Ishikawa (cell line): ENCODE results near the gene OR6P1.

Experiments used
- CEBPB ChIP-seq: IDR thresholded peaks from 2 replicates; pipeline ENCODE4 v1.6.1; 2012
- CREB1 ChIP-seq: IDR thresholded peaks from 2 replicates; pipeline ENCODE4 v1.6.1; 2012; ENCODE audit warnings: low read depth
- EGR1 ChIP-seq: IDR thresholded peaks from 2 replicates; pipeline ENCODE4 v1.6.1; 2012
- EP300 ChIP-seq: IDR thresholded peaks from 2 replicates; pipeline ENCODE4 v1.6.1; 2012; ENCODE audit warnings: borderline replicate concordance
- FOXM1 ChIP-seq: IDR thresholded peaks from 2 replicates; pipeline ENCODE4 v1.6.1; 2012; ENCODE audit warnings: low read depth, borderline replicate concordance
- NFIC ChIP-seq: IDR thresholded peaks from 2 replicates; pipeline ENCODE4 v1.6.1; 2012
- RAD21 ChIP-seq: IDR thresholded peaks from 2 replicates; pipeline ENCODE4 v1.6.1; 2012; ENCODE audit warnings: low read depth
- TAF1 ChIP-seq: IDR thresholded peaks from 2 replicates; pipeline ENCODE4 v1.6.1; 2012; ENCODE audit warnings: low read depth, mild to moderate bottlenecking
- TCF12 ChIP-seq: IDR thresholded peaks from 2 replicates; pipeline ENCODE4 v1.6.1; 2012; ENCODE audit warnings: low read depth
- TEAD4 ChIP-seq: IDR thresholded peaks from 2 replicates; pipeline ENCODE4 v1.6.1; 2012
- YY1 ChIP-seq: IDR thresholded peaks from 2 replicates; pipeline ENCODE4 v1.6.1; 2012; ENCODE audit warnings: low read depth
- ZBTB7A ChIP-seq: IDR thresholded peaks from 2 replicates; pipeline ENCODE4 v1.6.1; 2012; ENCODE audit warnings: low read depth
- TF ChIP-seq, protein P1 (sequence below): IDR thresholded peaks from 2 replicates; pipeline ENCODE4 v1.6.1; 2012
- TF ChIP-seq, protein P2 (sequence below): IDR thresholded peaks from 2 replicates; pipeline ENCODE4 v1.6.1; 2012
- TF ChIP-seq, protein P3 (sequence below): IDR thresholded peaks from 2 replicates; pipeline ENCODE4 v1.6.1; 2012; ENCODE audit warnings: low read depth, mild to moderate bottlenecking

The OR6P1 gene

DNA sequence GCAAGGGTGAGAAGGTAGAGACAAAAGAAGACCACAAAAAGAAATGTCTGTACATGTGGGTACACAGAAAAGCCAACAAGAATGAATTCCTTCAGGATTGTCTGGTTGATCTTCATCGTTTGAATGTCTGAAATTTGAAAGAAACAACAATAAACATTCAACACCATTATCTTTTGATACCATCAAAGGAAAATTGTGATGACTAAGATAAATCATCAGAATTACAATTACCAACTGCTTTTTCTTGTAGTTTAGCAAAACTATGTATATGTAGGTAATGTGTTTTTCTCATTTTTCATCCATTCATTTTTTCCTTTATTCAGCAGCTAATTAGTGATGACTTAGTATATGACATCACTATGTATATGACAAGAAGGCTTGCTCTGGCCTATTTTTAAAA lies 9.4 kb upstream of the OR6P1 start, which contains the start of gene OR10X1:
Gene OR10X1 (minus strand): TSS at position 167 of the 400 bp plus-strand sequence. CDS start 0 bp downstream, at position 167.
- TF ChIP-seq ZBTB7A (no peak), CREB1 (no peak), TAF1 (no peak), RAD21 (no peak), FOXM1 (no peak), YY1 (no peak), NFIC (no peak), CEBPB (no peak), EGR1 (no peak), TEAD4 (no peak), EP300 (no peak), TCF12 (no peak)
- TF ChIP-seq, protein P1, sequence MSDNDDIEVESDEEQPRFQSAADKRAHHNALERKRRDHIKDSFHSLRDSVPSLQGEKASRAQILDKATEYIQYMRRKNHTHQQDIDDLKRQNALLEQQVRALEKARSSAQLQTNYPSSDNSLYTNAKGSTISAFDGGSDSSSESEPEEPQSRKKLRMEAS = no peak
- TF ChIP-seq, protein P2, sequence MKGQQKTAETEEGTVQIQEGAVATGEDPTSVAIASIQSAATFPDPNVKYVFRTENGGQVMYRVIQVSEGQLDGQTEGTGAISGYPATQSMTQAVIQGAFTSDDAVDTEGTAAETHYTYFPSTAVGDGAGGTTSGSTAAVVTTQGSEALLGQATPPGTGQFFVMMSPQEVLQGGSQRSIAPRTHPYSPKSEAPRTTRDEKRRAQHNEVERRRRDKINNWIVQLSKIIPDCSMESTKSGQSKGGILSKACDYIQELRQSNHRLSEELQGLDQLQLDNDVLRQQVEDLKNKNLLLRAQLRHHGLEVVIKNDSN = no peak
- TF ChIP-seq, protein P3, sequence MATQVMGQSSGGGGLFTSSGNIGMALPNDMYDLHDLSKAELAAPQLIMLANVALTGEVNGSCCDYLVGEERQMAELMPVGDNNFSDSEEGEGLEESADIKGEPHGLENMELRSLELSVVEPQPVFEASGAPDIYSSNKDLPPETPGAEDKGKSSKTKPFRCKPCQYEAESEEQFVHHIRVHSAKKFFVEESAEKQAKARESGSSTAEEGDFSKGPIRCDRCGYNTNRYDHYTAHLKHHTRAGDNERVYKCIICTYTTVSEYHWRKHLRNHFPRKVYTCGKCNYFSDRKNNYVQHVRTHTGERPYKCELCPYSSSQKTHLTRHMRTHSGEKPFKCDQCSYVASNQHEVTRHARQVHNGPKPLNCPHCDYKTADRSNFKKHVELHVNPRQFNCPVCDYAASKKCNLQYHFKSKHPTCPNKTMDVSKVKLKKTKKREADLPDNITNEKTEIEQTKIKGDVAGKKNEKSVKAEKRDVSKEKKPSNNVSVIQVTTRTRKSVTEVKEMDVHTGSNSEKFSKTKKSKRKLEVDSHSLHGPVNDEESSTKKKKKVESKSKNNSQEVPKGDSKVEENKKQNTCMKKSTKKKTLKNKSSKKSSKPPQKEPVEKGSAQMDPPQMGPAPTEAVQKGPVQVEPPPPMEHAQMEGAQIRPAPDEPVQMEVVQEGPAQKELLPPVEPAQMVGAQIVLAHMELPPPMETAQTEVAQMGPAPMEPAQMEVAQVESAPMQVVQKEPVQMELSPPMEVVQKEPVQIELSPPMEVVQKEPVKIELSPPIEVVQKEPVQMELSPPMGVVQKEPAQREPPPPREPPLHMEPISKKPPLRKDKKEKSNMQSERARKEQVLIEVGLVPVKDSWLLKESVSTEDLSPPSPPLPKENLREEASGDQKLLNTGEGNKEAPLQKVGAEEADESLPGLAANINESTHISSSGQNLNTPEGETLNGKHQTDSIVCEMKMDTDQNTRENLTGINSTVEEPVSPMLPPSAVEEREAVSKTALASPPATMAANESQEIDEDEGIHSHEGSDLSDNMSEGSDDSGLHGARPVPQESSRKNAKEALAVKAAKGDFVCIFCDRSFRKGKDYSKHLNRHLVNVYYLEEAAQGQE = no peak

DNA sequence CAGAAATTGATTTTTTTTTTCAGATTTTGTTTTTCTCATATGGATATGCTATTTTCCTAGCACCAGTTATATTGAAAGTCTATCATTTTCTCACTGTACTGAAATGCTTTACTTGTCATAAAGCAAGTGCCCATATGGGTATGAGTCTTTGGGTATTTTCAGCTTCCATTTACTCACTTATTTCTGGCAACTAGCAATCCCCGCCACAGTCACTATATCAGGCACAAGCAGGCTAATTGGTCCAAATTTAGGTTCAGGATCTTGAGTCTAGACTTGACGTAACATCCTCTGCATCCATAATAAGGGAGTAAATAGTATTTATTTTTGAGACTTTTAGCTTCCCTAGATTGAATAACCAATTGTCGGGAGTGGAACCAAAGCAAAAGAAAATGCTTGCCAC lies 7.2 kb upstream of the OR6P1 start:
- TF ChIP-seq RAD21 = no peak
- TF ChIP-seq YY1 = no peak
- TF ChIP-seq, protein P3 = no peak
- no peak for TF ChIP-seq NFIC
- no peak for TF ChIP-seq EGR1
- TF ChIP-seq TCF12 = no peak
- TF ChIP-seq, protein P2 = no peak
- no peak for TF ChIP-seq TEAD4
- TF ChIP-seq CEBPB = no peak

DNA sequence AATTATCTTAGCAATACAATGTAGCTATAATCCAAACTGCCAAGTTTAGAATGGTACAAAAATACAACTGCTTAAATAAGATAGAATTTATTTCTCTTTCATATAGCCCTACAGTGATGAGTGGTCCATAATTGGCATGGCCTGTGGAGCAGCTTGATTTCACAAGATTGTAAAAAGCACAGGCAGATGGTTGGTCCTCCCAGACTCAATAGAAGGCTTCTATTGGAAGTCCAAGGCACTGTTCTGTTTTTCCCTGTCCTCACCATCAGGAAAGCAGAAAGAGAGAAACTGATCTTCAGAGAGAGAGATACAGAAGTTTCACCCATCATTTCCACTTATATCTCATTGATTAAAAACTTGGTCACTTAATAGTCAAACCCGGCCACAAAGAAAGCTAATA lies 1.8 kb upstream of the OR6P1 start:
- TF ChIP-seq NFIC = no peak
- TF ChIP-seq TEAD4 = no peak
- TF ChIP-seq TAF1 = no peak
- no peak for TF ChIP-seq TCF12
- TF ChIP-seq EP300 = no peak
- TF ChIP-seq EGR1 = no peak

DNA sequence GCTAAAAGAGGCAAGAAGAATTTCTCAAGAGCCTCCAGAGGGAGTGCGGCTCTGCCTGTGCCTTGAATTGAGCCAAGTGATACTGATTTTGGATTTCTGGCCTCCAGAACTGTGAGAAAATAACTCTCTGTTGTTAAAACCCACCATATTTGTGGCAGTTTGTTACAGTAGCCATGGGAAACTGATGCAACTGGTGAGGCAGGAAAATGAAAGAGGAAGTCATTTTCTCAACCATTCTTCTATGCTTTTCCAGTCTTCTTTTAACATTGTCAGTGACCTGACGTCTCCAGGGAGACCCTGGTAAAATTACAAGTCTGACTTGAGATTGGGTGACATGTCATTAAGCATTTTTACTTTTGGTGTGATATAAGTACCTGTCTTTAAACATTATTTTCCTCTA lies 5.8 kb downstream of the OR6P1 start:
- TF ChIP-seq, protein P3 = no peak
- TF ChIP-seq, protein P1 = no peak
- no peak for TF ChIP-seq EGR1
- TF ChIP-seq NFIC = no peak

DNA sequence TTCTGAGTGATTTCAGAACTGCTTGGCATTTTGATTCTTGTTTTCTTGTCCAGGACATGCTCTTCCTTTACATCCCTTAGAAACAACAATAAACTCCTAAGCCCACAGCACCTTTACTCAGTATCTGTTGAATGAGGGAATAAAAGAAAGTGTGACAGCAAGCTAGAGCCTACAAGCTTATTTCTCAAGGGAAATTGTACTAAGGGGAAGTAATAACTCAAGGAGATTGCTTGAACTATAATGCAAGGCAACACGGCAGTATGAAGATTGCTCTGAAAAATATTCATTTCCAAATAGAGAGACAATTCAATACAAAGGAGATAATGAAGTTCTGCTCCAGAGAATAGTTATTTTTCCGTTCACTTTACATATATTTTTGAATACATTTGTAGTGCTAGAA lies 6.5 kb downstream of the OR6P1 start:
- TF ChIP-seq, protein P2 = no peak
- no peak for TF ChIP-seq CREB1
- no peak for TF ChIP-seq EP300
- no peak for TF ChIP-seq ZBTB7A
- TF ChIP-seq TCF12 = no peak
- TF ChIP-seq FOXM1 = no peak
